Brain microvascular endothelial cell (primary cell): ENCODE data around the gene RANBP17.
"Not testable (repeated sequence)": the region's sequence is repeated elsewhere in the genome, so short reads cannot be mapped to it uniquely, and the experiment has no call there.

Experiments used
- DNase-seq: peaks from one replicate; pipeline ENCODE4 v3.0.0-alpha.2; 2020
- H3K27ac ChIP-seq: fragments of 250-450 bp; sonication (Bioruptor Pico); 2 replicates; pipeline ENCODE4 v1.5.1; 2020; ENCODE audit warnings: mild to moderate bottlenecking, moderate library complexity
- H3K27me3 ChIP-seq: fragments of 250-450 bp; sonication (Bioruptor Pico); replicated peaks from 2 replicates; pipeline ENCODE4 v1.5.1; 2020; ENCODE audit warnings: mild to moderate bottlenecking
- H3K36me3 ChIP-seq: fragments of 250-450 bp; sonication (Bioruptor Pico); replicated peaks from 2 replicates; pipeline ENCODE4 v1.5.1; 2020; ENCODE audit warnings: mild to moderate bottlenecking
- H3K4me3 ChIP-seq: 2 replicates; pipeline ENCODE4 v1.5.1; 2011; ENCODE audit warnings: low read depth, mild to moderate bottlenecking, control low read depth, low read length, moderate library complexity
- in situ Hi-C: cut with HindIII; loops from 2 replicates; pipeline ENCODE4 v1.10.0; 2017; ENCODE audit warnings: low sequenced_read_pairs, low pct_ligation_motif_present
- TF ChIP-seq, protein P1 (sequence below): IDR thresholded peaks from 2 replicates; pipeline ENCODE4 v1.5.1; 2011; ENCODE audit warnings: low read depth, mild to moderate bottlenecking, moderate library complexity, low read length, control low read depth, inconsistent platforms; ENCODE audit errors: missing control alignments

Gene RANBP17

DNA sequence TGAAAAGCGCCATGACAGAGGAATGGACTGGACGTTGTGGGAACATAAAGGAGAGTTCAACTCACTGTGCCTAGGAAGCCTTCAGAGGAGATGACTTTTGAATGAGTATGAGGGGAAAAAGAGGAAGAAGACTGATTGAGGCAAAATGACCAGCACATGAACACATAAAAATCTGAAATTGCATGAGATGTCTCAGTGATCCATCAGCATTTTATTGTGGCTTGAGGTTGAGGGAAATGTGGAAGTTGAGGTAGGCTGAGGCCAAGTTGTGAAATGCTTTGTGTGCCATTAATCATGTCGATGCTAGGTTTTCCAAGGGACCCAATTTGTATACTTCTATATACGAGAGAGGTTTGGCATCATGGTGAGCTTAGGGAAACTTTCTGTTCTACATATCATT, 306.4 kb downstream of the RANBP17 start:
- Histone ChIP-seq H3K4me3 (no peak overlapping the region), H3K27me3 (no peaks in the 10 kb centered on the region), H3K27ac (no peak overlapping the region), H3K36me3 (no peaks in the 10 kb centered on the region)
- DNase-seq, result no peak
- in situ Hi-C loops, result no loop called here
- TF ChIP-seq, protein P1, sequence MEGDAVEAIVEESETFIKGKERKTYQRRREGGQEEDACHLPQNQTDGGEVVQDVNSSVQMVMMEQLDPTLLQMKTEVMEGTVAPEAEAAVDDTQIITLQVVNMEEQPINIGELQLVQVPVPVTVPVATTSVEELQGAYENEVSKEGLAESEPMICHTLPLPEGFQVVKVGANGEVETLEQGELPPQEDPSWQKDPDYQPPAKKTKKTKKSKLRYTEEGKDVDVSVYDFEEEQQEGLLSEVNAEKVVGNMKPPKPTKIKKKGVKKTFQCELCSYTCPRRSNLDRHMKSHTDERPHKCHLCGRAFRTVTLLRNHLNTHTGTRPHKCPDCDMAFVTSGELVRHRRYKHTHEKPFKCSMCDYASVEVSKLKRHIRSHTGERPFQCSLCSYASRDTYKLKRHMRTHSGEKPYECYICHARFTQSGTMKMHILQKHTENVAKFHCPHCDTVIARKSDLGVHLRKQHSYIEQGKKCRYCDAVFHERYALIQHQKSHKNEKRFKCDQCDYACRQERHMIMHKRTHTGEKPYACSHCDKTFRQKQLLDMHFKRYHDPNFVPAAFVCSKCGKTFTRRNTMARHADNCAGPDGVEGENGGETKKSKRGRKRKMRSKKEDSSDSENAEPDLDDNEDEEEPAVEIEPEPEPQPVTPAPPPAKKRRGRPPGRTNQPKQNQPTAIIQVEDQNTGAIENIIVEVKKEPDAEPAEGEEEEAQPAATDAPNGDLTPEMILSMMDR, result no peak

DNA sequence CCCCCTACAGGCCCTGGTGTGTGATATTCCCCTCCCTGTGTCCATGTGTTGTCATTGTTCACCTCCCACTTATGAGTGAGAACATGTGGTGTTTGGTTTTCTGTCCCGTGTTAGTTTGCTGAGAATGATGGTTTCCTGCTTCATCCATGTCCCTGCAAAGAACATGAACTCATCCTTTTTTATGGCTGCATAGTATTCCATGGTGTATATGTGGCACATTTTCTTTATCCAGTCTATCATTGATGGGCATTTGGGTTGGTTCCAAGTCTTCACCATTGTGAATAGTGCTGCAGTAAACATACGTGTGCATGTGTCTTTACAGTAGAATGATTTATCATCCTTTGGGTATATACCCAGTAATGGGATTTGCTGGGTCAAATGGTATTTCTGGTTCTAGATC, 313.1 kb downstream of the RANBP17 start:
- H3K27ac ChIP-seq, in situ Hi-C loops, H3K27me3 ChIP-seq, H3K36me3 ChIP-seq, DNase-seq, H3K4me3 ChIP-seq: not testable (repeated sequence)

DNA sequence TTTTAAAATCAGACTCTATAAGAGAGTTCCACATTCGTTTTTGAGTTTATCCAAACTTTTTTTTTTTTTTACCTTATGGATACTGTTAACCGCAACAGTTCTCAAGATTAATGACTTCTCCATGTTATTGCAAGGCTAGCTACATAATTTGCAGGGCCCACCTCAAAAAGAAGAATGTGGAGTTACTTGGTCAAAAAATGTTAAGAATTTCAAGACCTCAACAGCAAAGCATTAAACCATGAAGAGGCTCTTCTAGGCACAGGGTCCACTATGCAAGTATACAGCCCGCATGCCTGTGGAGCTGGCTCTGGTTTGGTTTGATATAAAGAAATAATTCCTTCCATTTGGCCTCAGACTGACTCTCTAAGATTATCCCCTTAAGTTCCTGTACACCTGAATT, 313.9 kb downstream of the RANBP17 start:
- no peak overlapping the region for H3K4me3 ChIP-seq
- no peaks in the 10 kb centered on the region for H3K27me3 ChIP-seq
- TF ChIP-seq, protein P1, result no peak
- no peaks in the 10 kb centered on the region for H3K36me3 ChIP-seq
- H3K27ac ChIP-seq, result no peak overlapping the region
- in situ Hi-C loops, result no loop called here
- no peak for DNase-seq

DNA sequence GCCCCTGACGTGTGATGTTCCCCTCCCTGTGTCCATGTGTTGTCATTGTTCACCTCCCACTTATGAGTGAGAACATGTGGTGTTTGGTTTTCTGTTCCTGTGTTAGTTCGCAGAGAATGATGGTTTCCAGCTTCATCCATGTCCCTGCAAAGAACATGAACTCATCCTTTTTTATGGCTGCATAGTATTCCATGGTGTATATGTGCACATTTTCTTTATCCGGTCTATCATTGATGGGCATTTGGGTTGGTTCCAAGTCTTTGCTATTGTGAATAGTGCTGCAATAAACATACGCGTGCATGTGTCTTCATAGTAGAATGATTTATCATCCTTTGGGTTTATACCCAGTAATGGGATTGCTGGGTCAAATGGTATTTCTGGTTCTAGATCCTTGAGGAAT, 316.4 kb downstream of the RANBP17 start:
- H3K27ac ChIP-seq, H3K36me3 ChIP-seq, in situ Hi-C loops, H3K27me3 ChIP-seq, H3K4me3 ChIP-seq, DNase-seq: not testable (repeated sequence)

DNA sequence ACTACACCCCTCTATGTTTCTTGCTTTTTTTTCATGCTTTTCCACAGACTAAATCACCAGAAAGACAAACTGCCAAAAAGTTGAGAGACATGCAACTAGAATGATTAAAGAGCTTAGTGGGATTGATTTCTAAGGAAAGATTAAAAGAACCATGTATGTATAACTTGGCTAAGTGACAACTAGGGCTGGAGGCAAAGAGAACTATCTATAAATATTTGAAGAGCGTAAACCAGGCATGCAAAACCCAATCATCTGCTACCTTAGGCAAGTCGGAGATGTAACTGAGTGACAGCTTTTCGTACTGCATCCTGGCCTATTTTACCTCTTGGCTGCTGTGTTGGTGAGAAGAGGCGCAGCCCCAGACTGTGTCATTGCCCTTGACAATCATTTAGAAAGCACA, 326.2 kb downstream of the RANBP17 start:
- Histone ChIP-seq H3K36me3 (no peaks in the 10 kb centered on the region), H3K27me3 (no peaks in the 10 kb centered on the region), H3K4me3 (no peak overlapping the region), H3K27ac (no peak overlapping the region)
- in situ Hi-C loops, result no loop called here
- TF ChIP-seq, protein P1, result no peak
- no peak for DNase-seq

DNA sequence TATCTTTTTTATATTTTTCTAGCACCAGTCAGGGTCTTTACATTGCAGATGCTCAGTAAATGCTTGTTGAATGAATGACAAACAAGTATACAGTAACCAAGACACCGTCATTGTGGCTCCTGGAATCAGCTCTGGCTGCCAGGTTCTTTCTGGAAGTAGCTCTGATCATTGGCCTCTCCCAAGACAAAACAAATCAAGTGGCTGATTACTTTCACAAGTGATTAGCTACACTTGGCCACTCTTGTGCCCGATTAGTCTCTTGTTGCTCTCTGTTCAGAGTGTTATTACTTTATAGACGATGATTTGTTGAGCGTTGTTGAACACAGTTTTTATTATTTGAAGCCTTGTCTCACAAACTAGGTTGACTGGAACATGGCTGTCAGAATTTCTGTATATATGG, 327.6 kb downstream of the RANBP17 start:
- H3K27ac ChIP-seq, result no peak overlapping the region
- in situ Hi-C loops, result no loop called here
- no peak overlapping the region for H3K4me3 ChIP-seq
- no peaks in the 10 kb centered on the region for H3K36me3 ChIP-seq
- TF ChIP-seq, protein P1, result no peak
- no peaks in the 10 kb centered on the region for H3K27me3 ChIP-seq
- DNase-seq, result no peak

DNA sequence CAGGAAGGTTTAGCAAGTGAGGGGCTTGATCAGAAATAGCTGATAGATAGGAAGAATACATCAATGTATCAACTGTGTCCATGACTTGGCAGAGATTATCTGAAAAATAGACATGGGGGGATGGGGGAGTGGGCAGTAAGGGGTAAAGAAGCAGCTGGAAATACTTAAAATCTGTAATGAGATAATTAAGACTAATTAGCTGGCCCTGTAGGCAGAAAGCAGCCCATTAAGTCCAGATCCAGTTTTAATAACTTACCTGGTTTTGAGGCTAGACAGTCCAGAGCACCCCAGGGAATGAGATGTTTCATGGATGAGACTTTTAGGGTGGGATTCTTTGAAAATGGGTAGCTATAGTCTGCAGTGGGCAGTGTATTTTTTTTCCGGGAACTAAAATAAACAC, 330.3 kb downstream of the RANBP17 start:
- DNase-seq, result no peak
- H3K27ac ChIP-seq, result no peak overlapping the region
- no peaks in the 10 kb centered on the region for H3K27me3 ChIP-seq
- no peaks in the 10 kb centered on the region for H3K36me3 ChIP-seq
- H3K4me3 ChIP-seq, result no peak overlapping the region
- TF ChIP-seq, protein P1, result no peak
- in situ Hi-C loops, result no loop called here
